GM18508 (cell line): ENCODE data around the gene AP3S2.
"Not testable (repeated sequence)": the region's sequence is repeated elsewhere in the genome, so short reads cannot be mapped to it uniquely, and the experiment has no call there.

Experiments
- ATAC-seq: cut with Tn5 transposase; IDR thresholded peaks from one replicate; pipeline ENCODE4 v1.9.1; 2021; ENCODE audit warnings: moderate number of reproducible peaks; ENCODE audit not compliant: insufficient read depth, unreplicated experiment

AP3S2 gene

GRCh38 chr15:89870688-89871288, 23.0 kb downstream of the AP3S2 start:
- no peak for ATAC-seq

GRCh38 chr15:89870006-89870405, 23.8 kb downstream of the AP3S2 start:
- ATAC-seq: no peak

- ATAC-seq: not testable (repeated sequence)
Observed at GRCh38 chr15:89869490-89869889, 24.3 kb downstream of the AP3S2 start.

GRCh38 chr15:89864958-89865739, 28.6 kb downstream of the AP3S2 start:
- no peak for ATAC-seq

DNA sequence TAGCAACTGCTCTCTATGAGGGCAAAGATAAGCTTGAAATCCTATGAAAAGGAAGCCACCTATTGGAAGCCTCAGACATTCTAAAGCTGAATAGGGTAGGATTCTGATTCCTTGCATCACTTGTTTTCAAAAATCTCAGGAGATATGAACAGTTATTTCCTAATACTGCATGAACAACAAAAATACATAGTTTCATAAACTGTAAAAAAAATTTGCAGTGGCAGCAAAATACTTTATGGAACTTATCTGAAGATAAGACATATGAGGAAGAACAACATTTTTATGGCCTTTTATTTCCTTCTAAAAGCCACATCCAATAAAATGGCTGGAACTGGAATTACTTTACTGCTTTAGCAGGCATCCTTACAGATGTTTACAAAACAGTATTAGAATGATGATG, 29.9 kb downstream of the AP3S2 start:
- no peak for ATAC-seq

DNA sequence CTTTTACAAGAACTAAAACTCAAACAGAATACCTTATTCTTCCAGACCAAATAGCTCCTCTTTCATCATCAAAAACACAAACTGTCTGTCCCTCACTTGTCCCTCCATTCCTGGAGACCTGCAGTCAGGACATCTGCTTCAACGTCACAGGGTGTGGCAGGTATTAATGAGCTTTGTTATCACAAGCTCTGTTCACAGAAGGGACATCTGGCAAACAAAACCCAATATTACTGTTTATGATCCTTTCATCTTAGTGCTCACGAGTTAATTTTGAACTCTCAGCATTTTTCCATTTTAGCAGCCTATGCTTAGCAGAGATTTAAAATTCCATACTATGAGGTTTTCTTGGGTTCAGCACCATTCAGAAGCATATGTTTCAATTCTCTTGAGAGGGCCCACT, 32.9 kb downstream of the AP3S2 start:
- ATAC-seq: no peak

GRCh38 chr15:89860431-89860830, 33.4 kb downstream of the AP3S2 start:
- no peak for ATAC-seq

DNA sequence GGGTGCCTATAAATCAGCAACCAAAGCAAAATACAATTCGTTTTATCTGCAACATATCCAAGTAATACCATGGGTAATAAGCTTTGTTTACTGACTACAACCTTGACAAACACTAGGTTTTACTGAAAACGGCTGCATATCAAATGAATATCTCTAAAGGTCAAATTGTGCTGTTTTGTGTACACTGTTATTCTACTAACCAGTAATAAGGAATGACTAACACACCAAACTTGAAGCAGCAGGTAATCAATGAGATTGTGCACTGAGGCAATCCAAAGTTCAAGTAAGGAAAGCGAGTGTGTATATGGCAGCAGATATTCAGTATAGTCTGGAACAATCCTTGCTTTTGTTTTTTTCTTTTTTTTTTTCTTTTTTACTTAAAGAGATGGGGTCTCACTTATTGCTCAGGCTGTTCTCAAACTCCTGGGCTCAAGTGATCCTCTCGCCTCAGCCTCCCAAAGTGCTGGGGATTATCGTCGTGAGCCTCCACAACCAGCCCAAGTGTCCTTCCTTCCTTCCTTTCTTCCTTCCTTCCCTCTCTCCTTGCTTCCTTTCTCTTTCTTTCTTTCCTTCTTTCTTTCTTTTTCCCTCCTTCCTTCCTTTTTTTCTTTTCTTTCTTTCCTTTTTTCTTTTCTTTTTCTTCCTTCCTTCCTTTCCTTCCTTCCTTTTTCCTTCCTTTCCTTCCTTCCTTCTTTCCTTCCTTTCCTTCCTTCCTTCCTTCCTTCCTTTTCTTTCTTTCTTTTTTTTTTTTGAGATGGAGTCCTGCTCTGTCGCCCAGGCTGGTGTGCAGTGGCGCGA, 34.9 kb downstream of the AP3S2 start:
- no peak for ATAC-seq

GRCh38 chr15:89857673-89858072, 36.1 kb downstream of the AP3S2 start:
- ATAC-seq: no peak

- no peak for ATAC-seq
Observed at GRCh38 chr15:89855948-89856347, 37.8 kb downstream of the AP3S2 start.

DNA sequence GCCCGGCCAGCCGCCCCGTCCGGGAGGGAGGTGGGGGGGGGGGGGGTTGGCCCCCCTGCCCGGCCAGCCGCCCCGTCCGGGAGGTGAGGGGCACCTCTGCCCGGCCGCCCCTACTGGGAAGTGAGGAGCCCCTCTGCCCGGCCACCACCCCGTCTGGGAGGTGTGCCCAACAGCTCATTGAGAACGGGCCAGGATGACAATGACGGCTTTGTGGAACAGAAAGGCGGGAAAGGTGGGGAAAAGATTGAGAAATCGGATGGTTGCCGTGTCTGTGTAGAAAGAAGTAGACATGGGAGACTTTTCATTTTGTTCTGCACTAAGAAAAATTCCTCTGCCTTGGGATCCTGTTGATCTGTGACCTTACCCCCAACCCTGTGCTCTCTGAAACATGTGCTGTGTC, 38.9 kb downstream of the AP3S2 start:
- not testable (repeated sequence) for ATAC-seq

- no peak for ATAC-seq
Observed at GRCh38 chr15:89852342-89852995, 41.3 kb downstream of the AP3S2 start.

DNA sequence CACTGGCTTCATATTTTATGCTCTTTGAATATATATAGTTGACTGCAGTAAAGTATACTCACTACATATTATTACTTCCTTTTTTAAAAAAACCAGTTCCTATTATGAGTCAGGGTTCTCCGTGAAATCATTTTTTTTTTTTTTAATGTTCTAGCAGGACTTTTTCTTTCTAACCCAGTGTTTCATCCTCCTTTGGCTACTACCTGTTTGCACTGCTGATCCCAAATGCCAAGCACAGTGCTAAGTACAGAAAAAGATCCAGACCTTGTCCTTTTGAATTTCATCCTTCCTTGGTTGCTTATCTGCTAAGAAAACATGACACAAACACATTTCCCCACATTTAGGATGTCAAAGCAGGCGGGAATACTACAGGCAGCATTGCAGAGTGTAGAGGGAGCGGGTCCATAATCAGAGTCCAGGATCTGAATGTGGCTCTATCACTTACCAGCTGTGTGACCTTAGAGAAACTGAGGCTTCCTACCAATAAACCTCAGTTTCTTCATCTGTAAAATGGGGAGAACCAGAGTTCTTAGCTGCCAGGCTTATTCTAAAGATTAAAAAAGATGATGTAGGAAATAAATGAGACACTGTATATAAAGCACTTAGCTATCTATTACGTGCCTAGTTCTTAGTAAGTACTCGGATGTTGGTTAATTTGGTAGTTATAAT, 42.0 kb downstream of the AP3S2 start:
- ATAC-seq: no peak

- ATAC-seq: no peak
Observed at GRCh38 chr15:89848970-89849292, 44.9 kb downstream of the AP3S2 start.

- ATAC-seq: no peak
Observed at GRCh38 chr15:89847101-89847500, 46.7 kb downstream of the AP3S2 start.

DNA sequence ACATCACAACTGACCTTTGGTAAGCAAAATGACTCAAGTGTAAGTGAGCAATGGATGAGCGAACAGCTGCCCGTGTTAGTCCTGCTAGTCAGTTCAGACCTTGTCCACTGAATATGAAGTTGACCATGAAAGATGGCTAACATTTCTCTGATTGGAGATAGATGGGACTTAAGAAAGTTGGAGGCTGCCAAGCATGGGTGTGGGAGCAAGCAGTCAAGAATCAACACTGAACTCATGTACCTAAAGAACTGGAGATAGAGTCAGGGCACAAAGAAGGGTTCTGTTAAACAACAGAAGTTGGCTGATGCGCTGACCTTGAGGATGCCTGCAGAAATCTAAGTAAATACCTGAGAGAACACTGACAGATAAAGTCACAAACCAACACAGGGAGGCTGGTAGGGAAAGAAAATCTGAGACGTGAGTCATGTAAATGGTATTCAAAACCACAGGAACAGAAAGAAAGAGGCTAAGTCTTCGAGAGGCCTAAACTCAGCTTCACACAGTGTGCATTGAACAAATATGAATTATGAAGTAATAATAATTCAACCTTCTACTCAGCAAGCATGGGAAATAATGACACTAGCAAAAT, 48.4 kb downstream of the AP3S2 start:
- ATAC-seq: no peak

GRCh38 chr15:89841962-89842361, 51.8 kb downstream of the AP3S2 start:
- no peak for ATAC-seq

DNA sequence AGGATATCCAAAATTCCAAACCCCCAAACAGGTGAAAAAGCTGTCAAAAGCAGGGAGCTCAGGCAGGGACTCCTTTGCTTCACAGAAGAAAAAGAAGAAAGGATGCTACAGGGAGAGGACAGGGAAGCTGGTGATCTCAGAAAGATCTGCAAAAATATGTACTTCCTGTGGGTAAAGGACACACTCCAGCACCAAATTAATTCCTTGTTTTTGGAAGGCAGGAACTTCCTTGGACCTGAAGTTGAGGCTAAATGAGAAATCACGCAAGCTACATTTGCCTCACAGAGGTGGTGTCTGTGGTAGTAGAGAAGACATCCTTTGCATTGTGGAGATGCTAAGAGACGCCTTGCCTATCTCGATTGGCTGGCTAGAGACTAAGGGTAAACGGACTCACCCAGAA, 52.5 kb downstream of the AP3S2 start:
- no peak for ATAC-seq

DNA sequence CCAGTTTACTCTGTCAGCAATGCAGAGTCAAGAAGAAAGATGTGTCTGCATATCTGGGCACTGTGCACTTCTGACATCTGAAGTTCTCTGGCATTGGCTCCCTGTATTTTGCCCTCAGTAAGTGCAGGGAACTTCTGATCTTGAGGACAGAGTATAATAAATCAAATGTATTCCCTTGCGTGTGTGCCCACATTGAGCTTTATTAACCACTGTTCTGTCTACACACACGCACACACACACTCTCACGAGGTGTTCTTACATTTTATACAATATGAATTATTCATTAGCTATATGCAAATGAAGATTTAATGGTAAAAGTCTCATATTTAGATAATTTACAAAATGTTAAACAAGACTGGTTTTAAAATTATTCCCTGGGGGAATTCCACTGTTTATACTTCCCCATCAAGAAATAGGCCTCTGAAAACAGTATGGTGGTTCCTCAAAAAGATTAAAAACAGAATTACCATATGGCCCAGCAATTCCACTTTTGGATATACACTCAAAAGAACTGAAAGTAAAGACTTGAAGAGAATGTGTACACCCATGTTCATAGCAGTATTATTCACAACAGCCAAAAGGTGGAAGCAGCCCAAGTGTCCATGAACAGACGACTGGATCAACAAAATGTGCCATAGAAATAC, 54.5 kb downstream of the AP3S2 start:
- no peak for ATAC-seq

GRCh38 chr15:89837830-89838178, 56.0 kb downstream of the AP3S2 start:
- no peak for ATAC-seq
